ENCODE results near the gene GOSR1. TPM values are rescaled to one million over a fixed set of nuclear protein-coding genes. Genes with fewer than 3 reads are reported as not detected.
"Not testable (repeated sequence)": the region's sequence is repeated elsewhere in the genome, so short reads cannot be mapped to it uniquely, and the experiment has no call there.

Gene GOSR1
- polyA plus RNA-seq, 1 of the 3 experiments (the other 2 are of a cell fraction), result 13.7 TPM

DNA sequence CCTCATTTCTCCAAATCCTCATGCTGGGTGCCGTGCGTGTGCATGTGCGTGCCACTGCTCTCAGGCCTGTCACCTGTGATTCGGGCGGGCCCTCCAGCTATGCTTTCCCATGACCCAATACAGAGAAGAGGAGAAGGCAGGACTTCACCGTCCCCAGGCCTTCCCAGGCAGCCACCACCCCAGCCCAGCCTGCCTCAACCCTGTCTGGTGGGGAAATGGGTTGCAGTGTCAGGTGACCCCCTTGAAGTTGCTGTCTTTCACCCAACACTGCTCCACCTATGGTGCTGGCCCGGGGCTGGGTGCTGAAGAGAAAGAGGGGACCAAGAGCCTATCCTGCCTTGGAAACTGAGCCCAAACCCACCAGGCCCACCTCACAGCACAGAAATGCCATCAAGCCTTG lies 94.7 kb downstream of the GOSR1 start:
- H3K36me3 ChIP-seq (replicated peaks in 1 of 2; ENCODE audit: control insufficient read depth in 1 of 2, insufficient read depth in 2 of 2, low read length in 1 of 2), result no peaks in the 10 kb centered on the region
- H3K9ac ChIP-seq, result no peak overlapping the region
- H3F3A ChIP-seq (replicated peaks; ENCODE audit: insufficient read depth), result no peaks in the 10 kb centered on the region
- peaks cover 0 to 4% of the 10 kb centered on the region in 2 experiments; a peak in 1 of 4 replicates for H3K4me1 ChIP-seq (ENCODE audit: control insufficient read depth in 1 of 2, insufficient read depth in 2 of 2, low read depth in 1 of 2, low read length in 1 of 2)
- H3K4me2 ChIP-seq, result no peak overlapping the region
- H3K27me3 ChIP-seq (ENCODE audit: insufficient read depth), result no peaks in the 10 kb centered on the region
- CTCF ChIA-PET, result no interaction called here
- no peak for DNase-seq
- H3K4me3 ChIP-seq (ENCODE audit: low read depth in 2 of 2, low read length in 1 of 2), result no peak overlapping the region
- H3K9me3 ChIP-seq, result no peaks in the 10 kb centered on the region
- no peaks in the 10 kb centered on the region for H3K9me2 ChIP-seq
- 70% methylated on average over 5 of the region's 7 CpGs for WGBS (ENCODE audit: low lambda C conversion rate)
- no peaks in the 10 kb centered on the region for H3K79me2 ChIP-seq (ENCODE audit: insufficient read depth)
- TF ChIP-seq RFX5 (IDR thresholded peaks at IDR 0.05; ENCODE audit: low read length) (no peak), SIN3A (IDR thresholded peaks at IDR 0.05; ENCODE audit: borderline replicate concordance, low read depth, low read length) (no peak), SMC3 (IDR thresholded peaks at IDR 0.05; ENCODE audit: low read depth, low read length) (no peak), CHD2 (IDR thresholded peaks at IDR 0.05; ENCODE audit: low read length, partially characterized antibody) (no peak), MXI1 (IDR thresholded peaks at IDR 0.05; ENCODE audit: low read depth, low read length) (no peak), EZH2phosphoT487 (IDR thresholded peaks at IDR 0.05; ENCODE audit: borderline replicate concordance, low read depth) (no peak), EP300 (IDR thresholded peaks at IDR 0.05; ENCODE audit: borderline replicate concordance in 1 of 2, low read depth in 1 of 2, low read length in 1 of 2) (no peak), FOXM1 (IDR thresholded peaks at IDR 0.05; ENCODE audit: low read depth) (no peak), FOSL2 (IDR thresholded peaks at IDR 0.05; ENCODE audit: borderline replicate concordance, low read depth) (no peak), FOXJ3 (CRISPR knock-in tag; IDR thresholded peaks at IDR 0.05) (no peak), TCF12 (IDR thresholded peaks at IDR 0.05) (no peak), NFIC (IDR thresholded peaks at IDR 0.05; ENCODE audit: borderline replicate concordance) (no peak), MEF2A (IDR thresholded peaks at IDR 0.05; ENCODE audit: borderline replicate concordance, low read depth) (no peak), GATA2 (CRISPR knock-in tag; IDR thresholded peaks at IDR 0.05) (no peak), RXRA (IDR thresholded peaks at IDR 0.05; ENCODE audit: borderline replicate concordance, low read depth) (no peak), RAD21 (IDR thresholded peaks at IDR 0.05; ENCODE audit: low read length) (no peak), JUND (IDR thresholded peaks at IDR 0.05) (no peak)
- TF ChIP-seq, protein P1, sequence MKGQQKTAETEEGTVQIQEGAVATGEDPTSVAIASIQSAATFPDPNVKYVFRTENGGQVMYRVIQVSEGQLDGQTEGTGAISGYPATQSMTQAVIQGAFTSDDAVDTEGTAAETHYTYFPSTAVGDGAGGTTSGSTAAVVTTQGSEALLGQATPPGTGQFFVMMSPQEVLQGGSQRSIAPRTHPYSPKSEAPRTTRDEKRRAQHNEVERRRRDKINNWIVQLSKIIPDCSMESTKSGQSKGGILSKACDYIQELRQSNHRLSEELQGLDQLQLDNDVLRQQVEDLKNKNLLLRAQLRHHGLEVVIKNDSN (IDR thresholded peaks at IDR 0.05; ENCODE audit: borderline replicate concordance, low read depth), result no peak
- TF ChIP-seq, protein P2, sequence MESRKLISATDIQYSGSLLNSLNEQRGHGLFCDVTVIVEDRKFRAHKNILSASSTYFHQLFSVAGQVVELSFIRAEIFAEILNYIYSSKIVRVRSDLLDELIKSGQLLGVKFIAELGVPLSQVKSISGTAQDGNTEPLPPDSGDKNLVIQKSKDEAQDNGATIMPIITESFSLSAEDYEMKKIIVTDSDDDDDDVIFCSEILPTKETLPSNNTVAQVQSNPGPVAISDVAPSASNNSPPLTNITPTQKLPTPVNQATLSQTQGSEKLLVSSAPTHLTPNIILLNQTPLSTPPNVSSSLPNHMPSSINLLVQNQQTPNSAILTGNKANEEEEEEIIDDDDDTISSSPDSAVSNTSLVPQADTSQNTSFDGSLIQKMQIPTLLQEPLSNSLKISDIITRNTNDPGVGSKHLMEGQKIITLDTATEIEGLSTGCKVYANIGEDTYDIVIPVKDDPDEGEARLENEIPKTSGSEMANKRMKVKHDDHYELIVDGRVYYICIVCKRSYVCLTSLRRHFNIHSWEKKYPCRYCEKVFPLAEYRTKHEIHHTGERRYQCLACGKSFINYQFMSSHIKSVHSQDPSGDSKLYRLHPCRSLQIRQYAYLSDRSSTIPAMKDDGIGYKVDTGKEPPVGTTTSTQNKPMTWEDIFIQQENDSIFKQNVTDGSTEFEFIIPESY (IDR thresholded peaks at IDR 0.05; ENCODE audit: borderline replicate concordance, low read depth), result no peak
- TF ChIP-seq, protein P3, sequence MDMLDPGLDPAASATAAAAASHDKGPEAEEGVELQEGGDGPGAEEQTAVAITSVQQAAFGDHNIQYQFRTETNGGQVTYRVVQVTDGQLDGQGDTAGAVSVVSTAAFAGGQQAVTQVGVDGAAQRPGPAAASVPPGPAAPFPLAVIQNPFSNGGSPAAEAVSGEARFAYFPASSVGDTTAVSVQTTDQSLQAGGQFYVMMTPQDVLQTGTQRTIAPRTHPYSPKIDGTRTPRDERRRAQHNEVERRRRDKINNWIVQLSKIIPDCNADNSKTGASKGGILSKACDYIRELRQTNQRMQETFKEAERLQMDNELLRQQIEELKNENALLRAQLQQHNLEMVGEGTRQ (IDR thresholded peaks at IDR 0.05; ENCODE audit: borderline replicate concordance, low read depth, low read length), result no peak
- no peak overlapping the region for H2AFZ ChIP-seq (ENCODE audit: low read depth)
- POLR2A ChIA-PET, result no interaction called here
- no peaks in the 10 kb centered on the region for H4K20me1 ChIP-seq (ENCODE audit: insufficient read depth)
- H3K27ac ChIP-seq (ENCODE audit: low read depth in 2 of 2, low read length in 1 of 2), result no peak overlapping the region

DNA sequence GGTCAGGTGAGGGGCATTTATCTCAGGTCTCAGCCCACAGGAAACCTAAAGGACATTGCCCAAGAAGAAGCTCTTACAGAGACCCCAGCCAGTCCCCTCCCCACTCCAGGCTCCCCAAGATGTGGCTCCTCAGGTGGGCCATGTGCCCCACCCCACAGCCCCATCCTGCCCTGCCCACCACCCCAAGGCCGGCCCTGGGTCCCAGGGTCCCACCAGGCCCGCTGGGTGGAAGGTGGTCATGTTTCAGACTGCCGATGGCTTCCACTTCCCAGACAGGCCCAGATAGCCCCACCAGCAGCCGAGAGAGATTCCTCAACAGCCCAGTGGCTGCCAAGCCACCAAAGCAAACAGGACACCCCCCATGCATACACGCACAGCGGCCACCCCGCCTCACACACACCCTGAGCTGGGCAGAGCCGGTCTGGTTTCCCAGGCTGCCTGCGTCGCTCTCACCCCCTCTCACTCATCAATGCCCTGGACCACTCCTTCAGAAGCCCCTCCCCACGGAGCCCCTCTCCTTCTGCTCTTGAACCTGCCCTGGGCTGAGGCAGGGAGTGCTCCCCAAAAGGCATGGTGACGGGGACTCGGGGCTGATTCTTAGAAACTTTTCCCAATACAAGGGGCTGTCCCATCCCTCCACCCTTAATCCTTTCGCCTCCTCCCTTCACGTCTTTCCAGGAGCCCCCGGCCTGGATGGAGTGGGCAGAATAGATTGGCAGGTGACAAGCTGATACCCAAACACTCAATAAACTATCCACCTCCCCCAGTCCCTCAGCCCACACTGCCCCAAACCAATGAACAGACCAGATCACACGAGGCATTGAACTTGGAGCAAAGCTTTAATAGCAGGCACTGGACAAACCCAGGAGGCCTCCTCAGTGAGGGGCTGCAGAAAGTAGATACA lies 95.7 kb downstream of the GOSR1 start:
- DNase-seq; H4K20me1 ChIP-seq (ENCODE audit: insufficient read depth); H3K4me1 ChIP-seq (ENCODE audit: control insufficient read depth in 1 of 2, insufficient read depth in 2 of 2, low read depth in 1 of 2, low read length in 1 of 2); H3K4me3 ChIP-seq (ENCODE audit: low read depth in 2 of 2, low read length in 1 of 2); H3F3A ChIP-seq (replicated peaks; ENCODE audit: insufficient read depth); H3K4me2 ChIP-seq; H3K9me3 ChIP-seq; H3K9me2 ChIP-seq; H3K36me3 ChIP-seq (replicated peaks in 1 of 2; ENCODE audit: control insufficient read depth in 1 of 2, insufficient read depth in 2 of 2, low read length in 1 of 2); H3K27ac ChIP-seq (ENCODE audit: low read depth in 2 of 2, low read length in 1 of 2); H3K79me2 ChIP-seq (ENCODE audit: insufficient read depth); POLR2A ChIA-PET; CTCF ChIA-PET; H3K9ac ChIP-seq; H2AFZ ChIP-seq (ENCODE audit: low read depth); H3K27me3 ChIP-seq (ENCODE audit: insufficient read depth): not testable (repeated sequence)
- WGBS (ENCODE audit: low lambda C conversion rate), result 65% methylated on average over 15 of the region's 17 CpGs
